ENCODE measurements around the gene ZKSCAN7. TPM values are rescaled to one million over a fixed set of nuclear protein-coding genes. Genes with fewer than 3 reads are reported as not detected.

The ZKSCAN7 gene
- total RNA-seq, 1 donor from 2014 or later = 2.7 TPM

GRCh38 chr3:44510000-44510368, 45.0 kb upstream of the ZKSCAN7 start:
- DNase-seq (ENCODE audit: extremely low spot score in 2 of 2) = no peak
- Histone ChIP-seq H3K27me3 (no peaks in the 10 kb centered on the region), H3K27ac (peak overlapping the region; percentile 83), H3K4me3 (peak overlapping the region; percentile 70 to 90), H3K36me3 (no peaks in the 10 kb centered on the region), H3K4me1 (peaks cover 26% of the 10 kb centered on the region), H3K9me3 (no peaks in the 10 kb centered on the region)
- TF ChIP-seq POLR2A (IDR thresholded peaks at IDR 0.05) (no peak), POLR2AphosphoS5 (IDR thresholded peaks at IDR 0.05; ENCODE audit: insufficient read depth in 1 of 2, low read depth in 1 of 2) (no peak), CTCF (IDR thresholded peaks at IDR 0.05) (no peak)
- intact Hi-C loops (cut with DNase I) = no loop called here

- Histone ChIP-seq H3K4me3 (peak overlapping the region; percentile 70 to 90), H3K4me1 (peaks cover 26% of the 10 kb centered on the region), H3K9me3 (no peaks in the 10 kb centered on the region), H3K27me3 (no peaks in the 10 kb centered on the region), H3K27ac (peak overlapping the region; percentile 83), H3K36me3 (no peaks in the 10 kb centered on the region)
- DNase-seq (ENCODE audit: extremely low spot score in 2 of 2) = no peak
- TF ChIP-seq POLR2A (IDR thresholded peaks at IDR 0.05) (no peak), POLR2AphosphoS5 (IDR thresholded peaks at IDR 0.05; ENCODE audit: insufficient read depth in 1 of 2, low read depth in 1 of 2) (no peak), CTCF (IDR thresholded peaks at IDR 0.05) (no peak)
- intact Hi-C loops (cut with DNase I) = no loop called here
Measured at GRCh38 chr3:44511238-44511566, 43.8 kb upstream of the ZKSCAN7 start.

- intact Hi-C loops (cut with DNase I) = no loop called here
- no peak overlapping the region for H3K4me3 ChIP-seq
- H3K27me3 ChIP-seq = no peaks in the 10 kb centered on the region
- TF ChIP-seq POLR2A (IDR thresholded peaks at IDR 0.05) (no peak), CTCF (IDR thresholded peaks at IDR 0.05) (no peak), POLR2AphosphoS5 (IDR thresholded peaks at IDR 0.05; ENCODE audit: insufficient read depth in 1 of 2, low read depth in 1 of 2) (no peak)
- peaks cover 21% of the 10 kb centered on the region for H3K4me1 ChIP-seq
- H3K36me3 ChIP-seq = no peaks in the 10 kb centered on the region
- no peak for DNase-seq (ENCODE audit: extremely low spot score in 2 of 2)
- no peak overlapping the region for H3K27ac ChIP-seq
- no peaks in the 10 kb centered on the region for H3K9me3 ChIP-seq
Measured at GRCh38 chr3:44513513-44513912, 41.5 kb upstream of the ZKSCAN7 start.

GRCh38 chr3:44516230-44516629, 38.8 kb upstream of the ZKSCAN7 start:
- H3K4me3 ChIP-seq = no peak overlapping the region
- H3K4me1 ChIP-seq = peaks cover 4% of the 10 kb centered on the region
- no peaks in the 10 kb centered on the region for H3K36me3 ChIP-seq
- TF ChIP-seq POLR2AphosphoS5 (IDR thresholded peaks at IDR 0.05; ENCODE audit: insufficient read depth in 1 of 2, low read depth in 1 of 2) (no peak), POLR2A (IDR thresholded peaks at IDR 0.05) (no peak), CTCF (IDR thresholded peaks at IDR 0.05) (no peak)
- DNase-seq (ENCODE audit: extremely low spot score in 2 of 2) = no peak
- no peaks in the 10 kb centered on the region for H3K27me3 ChIP-seq
- intact Hi-C loops (cut with DNase I) = no loop called here
- H3K27ac ChIP-seq = no peak overlapping the region
- no peaks in the 10 kb centered on the region for H3K9me3 ChIP-seq

GRCh38 chr3:44518782-44519156, 36.2 kb upstream of the ZKSCAN7 start:
- TF ChIP-seq CTCF (IDR thresholded peaks at IDR 0.05) (no peak), POLR2AphosphoS5 (IDR thresholded peaks at IDR 0.05; ENCODE audit: insufficient read depth in 1 of 2, low read depth in 1 of 2) (no peak), POLR2A (IDR thresholded peaks at IDR 0.05) (no peak)
- intact Hi-C loops (cut with DNase I) = no loop called here
- Histone ChIP-seq H3K9me3 (no peaks in the 10 kb centered on the region), H3K4me3 (no peak overlapping the region), H3K27ac (no peak overlapping the region), H3K4me1 (no peaks in the 10 kb centered on the region), H3K36me3 (no peaks in the 10 kb centered on the region), H3K27me3 (no peaks in the 10 kb centered on the region)
- no peak for DNase-seq (ENCODE audit: extremely low spot score in 2 of 2)
